ENCODE measurements around the gene SAMD7. TPM values are rescaled to one million over a fixed set of nuclear protein-coding genes. Genes with fewer than 3 reads are reported as not detected.

SAMD7 gene
- total RNA-seq, 1 experiment from 2014 or later = not detected

- no peak for TF ChIP-seq CTCF (IDR thresholded peaks at IDR 0.05; ENCODE audit: insufficient read depth in 1 of 2, low read depth in 1 of 2, low read length in 1 of 2, severe bottlenecking in 1 of 2, unreplicated experiment in 1 of 2)
- Mint-ChIP-seq H3K36me3 (ENCODE audit: insufficient read depth, unreplicated experiment) (no peaks in the 10 kb centered on the region), H3K27me3 (ENCODE audit: insufficient read depth, unreplicated experiment) (peaks cover 8% of the 10 kb centered on the region), H3K4me1 (ENCODE audit: low read depth, unreplicated experiment) (no peaks in the 10 kb centered on the region), H3K9me3 (ENCODE audit: unreplicated experiment) (no peaks in the 10 kb centered on the region), H3K27ac (ENCODE audit: unreplicated experiment) (no peak overlapping the region), H3K4me3 (ENCODE audit: unreplicated experiment) (no peak overlapping the region)
- intact Hi-C loops (cut with micrococcal nuclease; ENCODE audit: unreplicated experiment) = no loop called here
- ChIA-PET POLR2A (no interaction called here), CTCF (no interaction called here)
- Histone ChIP-seq H3K4me3 (ENCODE audit: low read depth, low read length) (no peak overlapping the region), H3K27me3 (replicated peaks; ENCODE audit: control insufficient read depth, insufficient read depth, low read length) (no peaks in the 10 kb centered on the region), H3K9me3 (no peaks in the 10 kb centered on the region), H3K4me1 (no peaks in the 10 kb centered on the region), H3K36me3 (ENCODE audit: control insufficient read depth, insufficient read depth, low read length) (no peaks in the 10 kb centered on the region)
- no TSS peak for BruUV-seq (replicated peaks)
- no peak for DNase-seq
Measured at GRCh38 chr3:169940470-169941181, 29.3 kb downstream of the SAMD7 start.

- POLR2A ChIA-PET = no interaction called here
- no peak for DNase-seq
- Mint-ChIP-seq H3K4me3 (ENCODE audit: unreplicated experiment) (no peak overlapping the region), H3K27ac (ENCODE audit: unreplicated experiment) (no peak overlapping the region), H3K9me3 (ENCODE audit: unreplicated experiment) (no peaks in the 10 kb centered on the region), H3K36me3 (ENCODE audit: insufficient read depth, unreplicated experiment) (no peaks in the 10 kb centered on the region), H3K27me3 (ENCODE audit: insufficient read depth, unreplicated experiment) (no peaks in the 10 kb centered on the region), H3K4me1 (ENCODE audit: low read depth, unreplicated experiment) (no peaks in the 10 kb centered on the region)
- intact Hi-C loops (cut with micrococcal nuclease; ENCODE audit: unreplicated experiment) = no loop called here
- no peaks in the 10 kb centered on the region; the same call in 1 of the 2 replicates for H3K27me3 ChIP-seq (replicated peaks; ENCODE audit: control insufficient read depth, insufficient read depth, low read length)
- CTCF ChIA-PET = no interaction called here
- BruUV-seq (replicated peaks) = no TSS peak
- H3K4me3 ChIP-seq (ENCODE audit: low read depth, low read length) = no peak overlapping the region
- no peak for TF ChIP-seq CTCF (IDR thresholded peaks at IDR 0.05; ENCODE audit: insufficient read depth in 1 of 2, low read depth in 1 of 2, low read length in 1 of 2, severe bottlenecking in 1 of 2, unreplicated experiment in 1 of 2)
- H3K4me1 ChIP-seq = no peaks in the 10 kb centered on the region
- no peaks in the 10 kb centered on the region for H3K36me3 ChIP-seq (ENCODE audit: control insufficient read depth, insufficient read depth, low read length)
- H3K9me3 ChIP-seq = no peaks in the 10 kb centered on the region
Measured at GRCh38 chr3:169945313-169945712, 33.9 kb downstream of the SAMD7 start.

- TF ChIP-seq CTCF (IDR thresholded peaks at IDR 0.05; ENCODE audit: insufficient read depth in 1 of 2, low read depth in 1 of 2, low read length in 1 of 2, severe bottlenecking in 1 of 2, unreplicated experiment in 1 of 2) = no peak
- Histone ChIP-seq H3K4me3 (ENCODE audit: low read depth, low read length) (no peak overlapping the region), H3K27me3 (replicated peaks; ENCODE audit: control insufficient read depth, insufficient read depth, low read length) (no peaks in the 10 kb centered on the region; the same call in 1 of the 2 replicates), H3K9me3 (no peaks in the 10 kb centered on the region), H3K36me3 (ENCODE audit: control insufficient read depth, insufficient read depth, low read length) (no peaks in the 10 kb centered on the region), H3K4me1 (no peaks in the 10 kb centered on the region)
- ChIA-PET CTCF (no interaction called here), POLR2A (no interaction called here)
- Mint-ChIP-seq H3K27ac (ENCODE audit: unreplicated experiment) (no peak overlapping the region), H3K4me3 (ENCODE audit: unreplicated experiment) (no peak overlapping the region), H3K36me3 (ENCODE audit: insufficient read depth, unreplicated experiment) (no peaks in the 10 kb centered on the region), H3K27me3 (ENCODE audit: insufficient read depth, unreplicated experiment) (no peaks in the 10 kb centered on the region), H3K9me3 (ENCODE audit: unreplicated experiment) (no peaks in the 10 kb centered on the region), H3K4me1 (ENCODE audit: low read depth, unreplicated experiment) (no peaks in the 10 kb centered on the region)
- no peak for DNase-seq
- intact Hi-C loops (cut with micrococcal nuclease; ENCODE audit: unreplicated experiment) = no loop called here
- no TSS peak for BruUV-seq (replicated peaks)
Measured at GRCh38 chr3:169946336-169946735, 35.0 kb downstream of the SAMD7 start.

Measured in Caco-2 (cell line).